SK-N-MC (cell line): ENCODE measurements around the gene AOPEP.

Source experiments
- EZH2 ChIP-seq: fragments of 200-600 bp; sonication (generic); IDR thresholded peaks from one replicate; pipeline ENCODE4 v1.6.1; 2017; ENCODE audit warnings: antibody characterized with exemption
- FOXP2 ChIP-seq: optimal IDR thresholded peaks from 2 replicates; pipeline ENCODE3; 2011; ENCODE audit warnings: mild to moderate bottlenecking, moderate library complexity; ENCODE audit not compliant: insufficient read depth; ENCODE audit errors: extremely low read length, control extremely low read depth
- POLR2AphosphoS5 ChIP-seq: IDR thresholded peaks from 2 replicates; pipeline ENCODE4 v1.6.1; 2012; ENCODE audit warnings: mild to moderate bottlenecking, low read depth, low read length, borderline replicate concordance

GRCh38 chr9:94679587-94679986 is 46.9 kb upstream of the AOPEP start:
- TF ChIP-seq POLR2AphosphoS5, result no peak
- TF ChIP-seq EZH2, result no peak
- no peak for TF ChIP-seq FOXP2
